SH-SY5Y (cell line): ENCODE measurements around the gene MOG.

Experiments
- GATA2 ChIP-seq: IDR thresholded peaks from 2 replicates; pipeline ENCODE4 v1.6.1; 2011; ENCODE audit warnings: mild to moderate bottlenecking, low read depth, low read length
- GATA3 ChIP-seq: IDR thresholded peaks from 2 replicates; pipeline ENCODE4 v1.6.1; 2011; ENCODE audit warnings: low read depth, mild to moderate bottlenecking, low read length, moderate library complexity

Gene MOG

GRCh38 chr6:29680904-29681303 is 24.0 kb downstream of the MOG start, which contains the start of gene ZFP57:
Gene ZFP57 (minus strand): TSS chr6:29681152. CDS start chr6:29677003, 4,149 bp downstream.
- TF ChIP-seq GATA3 (no peak), GATA2 (no peak)

GRCh38 chr6:29681811-29682210 is 24.9 kb downstream of the MOG start:
- TF ChIP-seq GATA3 (no peak), GATA2 (no peak)

GRCh38 chr6:29685718-29686326 is 28.9 kb downstream of the MOG start:
- TF ChIP-seq GATA3, result no peak
- TF ChIP-seq GATA2, result no peak

GRCh38 chr6:29694637-29695036 is 37.7 kb downstream of the MOG start:
- TF ChIP-seq GATA3 (no peak), GATA2 (no peak)

- TF ChIP-seq GATA2, result no peak
- no peak for TF ChIP-seq GATA3
Observed at GRCh38 chr6:29696147-29697125, 39.5 kb downstream of the MOG start.

GRCh38 chr6:29702519-29703103 is 45.7 kb downstream of the MOG start:
- TF ChIP-seq GATA3, result no peak
- no peak for TF ChIP-seq GATA2

- TF ChIP-seq GATA2 (no peak), GATA3 (no peak)
Observed at GRCh38 chr6:29705389-29706231, 48.7 kb downstream of the MOG start.

- no peak for TF ChIP-seq GATA3
- TF ChIP-seq GATA2, result no peak
Observed at GRCh38 chr6:29708432-29709179, 51.7 kb downstream of the MOG start.

- TF ChIP-seq GATA3 (no peak), GATA2 (no peak)
Observed at GRCh38 chr6:29709188-29709587, 52.3 kb downstream of the MOG start.

- TF ChIP-seq GATA2 (no peak), GATA3 (no peak)
Observed at GRCh38 chr6:29710281-29710941, 53.5 kb downstream of the MOG start.

GRCh38 chr6:29720863-29721262 is 64.0 kb downstream of the MOG start:
- TF ChIP-seq GATA3 (no peak), GATA2 (no peak)
